Fibroblast of mammary gland (primary cell): ENCODE measurements around the gene PVR.
"Not testable (repeated sequence)": the region's sequence is repeated elsewhere in the genome, so short reads cannot be mapped to it uniquely, and the experiment has no call there.

Experiments used
- DNase-seq: peaks from one replicate; pipeline ENCODE4 v3.0.0-alpha.2; 2010; ENCODE audit warnings: low read depth
- H3K4me3 ChIP-seq: 2 replicates; pipeline ENCODE4 v1.5.1; 2011; ENCODE audit warnings: low read depth, mild to moderate bottlenecking, low read length, moderate library complexity; ENCODE audit not compliant: control insufficient read depth
- TF ChIP-seq, protein P1 (sequence below): conservative IDR thresholded peaks from 2 replicates; pipeline ENCODE4 v1.5.1; 2011; ENCODE audit warnings: low read depth, low read length, inconsistent platforms; ENCODE audit not compliant: control insufficient read depth, insufficient read depth

Gene PVR

DNA sequence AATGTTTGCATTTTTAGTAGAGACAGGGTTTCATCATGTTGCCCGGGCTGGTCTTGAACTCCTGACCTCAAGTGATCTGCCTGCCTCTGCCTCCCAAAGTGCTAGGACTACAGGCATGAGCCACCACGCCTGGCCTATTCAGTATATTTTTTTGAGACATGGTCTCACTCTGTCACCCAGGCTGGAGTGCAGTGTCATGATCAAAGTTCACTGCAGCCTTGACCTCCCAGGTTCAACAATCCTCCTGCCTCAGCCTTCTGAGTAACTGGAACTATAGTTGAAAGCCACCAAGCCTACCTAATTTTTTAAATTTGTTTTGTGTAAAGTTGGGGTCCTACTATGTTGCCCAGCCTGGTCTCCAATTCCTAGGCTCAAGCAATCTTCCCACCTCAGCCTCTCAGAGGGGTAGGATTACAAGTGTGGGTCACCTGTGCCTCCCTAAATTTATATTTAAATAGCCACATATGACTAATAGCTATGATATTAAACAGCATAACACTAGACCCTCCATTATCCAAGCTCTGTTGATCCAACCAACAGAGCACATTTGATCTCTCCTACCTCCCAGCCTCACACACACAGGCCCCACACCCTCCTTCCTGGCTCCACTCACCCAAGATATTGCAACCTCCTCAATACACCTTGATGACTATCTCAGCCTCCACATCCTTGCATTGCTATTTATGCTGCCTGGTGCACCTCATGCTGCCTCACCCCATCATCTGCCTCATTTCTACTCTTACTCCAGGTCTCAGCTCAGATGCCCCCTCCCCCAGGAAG lies 25.5 kb downstream of the PVR start:
- TF ChIP-seq, protein P1, sequence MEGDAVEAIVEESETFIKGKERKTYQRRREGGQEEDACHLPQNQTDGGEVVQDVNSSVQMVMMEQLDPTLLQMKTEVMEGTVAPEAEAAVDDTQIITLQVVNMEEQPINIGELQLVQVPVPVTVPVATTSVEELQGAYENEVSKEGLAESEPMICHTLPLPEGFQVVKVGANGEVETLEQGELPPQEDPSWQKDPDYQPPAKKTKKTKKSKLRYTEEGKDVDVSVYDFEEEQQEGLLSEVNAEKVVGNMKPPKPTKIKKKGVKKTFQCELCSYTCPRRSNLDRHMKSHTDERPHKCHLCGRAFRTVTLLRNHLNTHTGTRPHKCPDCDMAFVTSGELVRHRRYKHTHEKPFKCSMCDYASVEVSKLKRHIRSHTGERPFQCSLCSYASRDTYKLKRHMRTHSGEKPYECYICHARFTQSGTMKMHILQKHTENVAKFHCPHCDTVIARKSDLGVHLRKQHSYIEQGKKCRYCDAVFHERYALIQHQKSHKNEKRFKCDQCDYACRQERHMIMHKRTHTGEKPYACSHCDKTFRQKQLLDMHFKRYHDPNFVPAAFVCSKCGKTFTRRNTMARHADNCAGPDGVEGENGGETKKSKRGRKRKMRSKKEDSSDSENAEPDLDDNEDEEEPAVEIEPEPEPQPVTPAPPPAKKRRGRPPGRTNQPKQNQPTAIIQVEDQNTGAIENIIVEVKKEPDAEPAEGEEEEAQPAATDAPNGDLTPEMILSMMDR, result no peak
- H3K4me3 ChIP-seq, result no peak overlapping the region
- no peak for DNase-seq

DNA sequence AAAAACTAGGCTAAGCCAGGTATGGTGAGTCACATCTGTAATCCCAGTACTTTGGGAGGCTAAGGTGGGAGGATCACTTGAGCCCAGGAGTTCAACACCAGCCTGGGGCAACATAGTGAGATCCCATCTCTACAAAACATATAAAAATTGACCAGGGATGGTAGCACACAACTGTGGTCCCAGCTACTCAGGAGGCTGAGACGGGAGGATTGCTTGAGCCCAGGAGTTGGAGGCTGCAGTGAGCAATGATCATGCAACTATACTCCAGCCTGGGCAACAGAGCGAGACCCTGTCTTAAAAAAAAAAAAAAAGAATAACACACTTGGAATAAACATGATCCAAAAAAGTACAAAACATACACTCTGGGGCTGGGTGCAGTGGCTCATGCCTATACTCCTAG lies 26.3 kb downstream of the PVR start:
- H3K4me3 ChIP-seq, DNase-seq: not testable (repeated sequence)

DNA sequence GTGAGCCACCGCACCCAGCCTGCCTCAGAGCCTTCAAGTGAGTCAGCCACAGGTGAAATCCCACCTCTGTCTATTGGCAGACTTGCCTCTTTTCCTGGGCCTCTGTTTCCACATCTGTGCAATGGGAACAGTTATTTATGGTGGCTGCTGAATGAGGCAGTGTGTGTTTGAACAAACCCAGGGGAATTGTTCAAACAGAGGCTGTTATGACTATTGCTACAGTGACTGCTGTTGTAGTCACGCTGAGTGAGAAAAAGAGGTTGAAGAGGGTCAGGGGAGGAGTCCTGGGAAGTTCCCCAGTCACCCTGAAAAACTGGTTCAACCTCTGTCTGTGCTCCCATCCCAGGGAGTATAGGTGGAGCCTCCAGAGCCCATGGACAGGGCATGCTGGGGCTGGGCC lies 27.7 kb downstream of the PVR start, which contains the start of gene CEACAM19:
Gene CEACAM19 (plus strand): TSS at position 83 of the 400 bp plus-strand sequence. CDS start 450 bp downstream, outside the sequence.
- DNase-seq, result peak; percentile 14
- TF ChIP-seq, protein P1, result no peak

DNA sequence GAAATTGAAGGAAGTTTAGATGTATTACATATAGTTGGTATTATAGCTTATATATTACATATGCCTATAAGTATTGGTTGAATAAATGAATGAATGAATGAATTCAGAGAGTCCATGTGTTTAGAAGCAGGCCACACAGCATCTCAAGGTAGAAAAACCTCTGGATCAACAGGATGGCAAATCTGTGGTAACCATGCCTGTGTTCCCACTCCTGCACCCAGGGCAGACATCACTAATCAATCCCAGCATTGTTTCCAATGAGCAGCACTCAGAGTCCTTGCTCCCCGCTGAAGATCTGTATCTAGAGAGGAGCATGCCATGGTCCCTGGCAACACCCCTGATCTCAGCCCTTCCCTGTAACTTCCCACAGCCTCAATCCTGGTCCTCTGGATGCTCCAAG lies 28.5 kb downstream of the PVR start:
- DNase-seq, result no peak
- TF ChIP-seq, protein P1, result no peak
- H3K4me3 ChIP-seq, result no peak overlapping the region

More for the DNA sequence above, 27.7 kb downstream of the PVR start, which contains the start of gene CEACAM19:
- H3K4me3 ChIP-seq, result no peak within 1 kb of the TSS

DNA sequence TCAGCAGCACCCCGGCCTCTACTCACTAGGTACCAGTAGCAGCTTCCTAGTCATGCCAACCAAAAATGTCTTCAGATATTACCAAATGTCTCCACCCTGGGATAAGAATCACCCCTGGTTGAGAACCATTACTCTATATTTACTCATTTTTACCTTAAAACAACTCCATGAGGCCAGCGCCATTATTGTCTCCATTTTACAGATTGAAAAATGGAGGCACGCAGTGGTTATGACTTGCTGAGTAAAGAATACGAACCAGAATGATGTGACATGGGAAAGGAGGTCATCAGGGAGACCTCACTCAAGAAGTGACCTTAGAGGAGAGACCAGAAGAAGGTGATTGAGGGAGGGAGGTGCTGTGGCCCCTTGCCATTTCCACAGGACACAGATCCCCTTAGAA lies 29.8 kb downstream of the PVR start:
- DNase-seq, result no peak
- H3K4me3 ChIP-seq, result no peak overlapping the region
- TF ChIP-seq, protein P1, result no peak

DNA sequence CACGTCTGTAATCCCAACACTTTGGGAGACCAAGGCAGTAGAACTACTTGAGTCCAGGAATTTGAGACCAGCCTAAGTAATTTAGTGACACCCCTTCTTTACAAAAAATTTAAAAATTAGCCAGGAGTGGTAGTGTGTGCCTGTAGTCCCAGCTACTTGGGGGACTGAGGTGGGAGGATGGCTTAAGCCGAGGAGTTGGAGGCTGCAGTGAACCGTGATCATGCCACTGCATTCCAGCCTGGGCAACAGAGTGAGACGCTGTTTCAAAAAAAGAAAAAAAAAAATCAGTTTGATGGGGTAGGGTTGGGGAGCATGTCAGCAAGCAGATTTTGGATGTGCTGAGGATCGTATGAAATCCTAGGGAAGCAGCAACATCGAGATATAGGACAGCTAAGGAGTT lies 31.8 kb downstream of the PVR start:
- no peak for DNase-seq
- TF ChIP-seq, protein P1, result no peak
- no peak overlapping the region for H3K4me3 ChIP-seq

DNA sequence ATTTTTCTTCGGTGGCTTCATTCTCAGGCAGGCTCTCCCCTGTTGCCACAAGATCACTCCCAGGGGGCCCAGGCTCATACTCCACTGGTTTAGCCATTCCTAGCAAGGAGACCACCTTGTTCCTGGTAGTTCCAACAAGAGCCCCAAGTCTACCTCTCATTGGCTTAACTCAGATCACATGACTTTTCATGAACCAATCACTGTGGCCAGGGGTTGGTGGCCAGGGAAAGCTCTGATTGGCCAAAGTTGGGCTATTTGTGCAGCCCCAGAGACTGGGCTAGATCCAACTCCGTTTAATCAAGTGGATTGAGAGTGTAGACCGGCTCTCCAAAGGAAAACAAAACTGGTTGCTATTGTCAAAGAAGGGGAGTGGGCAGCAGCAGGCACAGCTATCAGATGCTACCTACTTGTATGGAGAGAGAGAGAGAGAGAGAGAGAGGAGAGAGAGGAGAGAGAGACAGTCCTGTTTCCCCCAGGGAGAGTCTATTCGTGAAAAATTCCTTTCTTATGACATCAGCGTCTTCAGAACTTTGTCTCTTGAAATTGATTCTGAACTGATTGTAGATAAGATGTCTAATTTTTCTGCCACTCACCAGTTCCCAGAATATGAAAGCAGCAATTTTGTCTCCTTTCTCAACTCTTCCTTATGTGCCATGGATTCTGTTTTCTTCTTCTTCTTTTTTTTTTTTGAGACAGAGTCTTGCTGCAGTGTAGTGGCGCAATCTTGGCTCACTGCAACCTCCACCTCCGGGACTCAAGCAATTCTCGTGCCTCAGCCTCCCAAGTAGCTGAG lies 33.5 kb downstream of the PVR start:
- DNase-seq, result peak; percentile 55
- TF ChIP-seq, protein P1, result no peak
- H3K4me3 ChIP-seq, result no peak overlapping the region
